ENCODE measurements around the gene ALKBH6. TPM values are rescaled to one million over a fixed set of nuclear protein-coding genes. Genes with fewer than 3 reads are reported as not detected.

ALKBH6 gene
- total and polyA plus RNA-seq, 3 donors from 2014 or later: 11.9 to 26.3 (median 22.8) TPM

DNA sequence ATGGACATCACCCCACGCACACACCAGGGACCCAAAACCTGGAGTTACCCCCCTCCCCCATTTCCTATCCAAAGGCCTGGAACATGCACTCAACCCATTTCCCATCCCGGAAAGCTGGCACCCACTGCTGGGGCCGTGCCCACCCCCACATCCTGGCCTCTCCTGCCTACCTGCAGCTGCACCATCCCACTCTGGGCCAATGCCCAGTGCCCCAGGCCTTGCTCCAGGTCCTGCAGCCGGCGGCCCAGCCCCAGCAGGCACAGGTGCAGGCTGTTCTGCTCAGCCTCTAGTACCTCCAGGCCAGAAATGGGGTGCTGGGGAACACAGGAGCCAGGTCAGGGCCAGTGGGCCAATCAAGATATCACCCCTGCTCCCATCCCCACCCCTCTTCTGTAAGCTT is 7.1 kb downstream of the ALKBH6 start:
- H3K4me3 ChIP-seq: no peak overlapping the region
- no peak overlapping the region for H3K27ac ChIP-seq
- no peaks in the 10 kb centered on the region for H3K9me3 ChIP-seq
- H3K27me3 ChIP-seq: no peaks in the 10 kb centered on the region
- intact Hi-C loops (cut with DNase I; ENCODE audit: low total_unique reads): no loop called here
- DNase-seq: no peak
- TF ChIP-seq POLR2A (IDR thresholded peaks at IDR 0.05): no peak
- TF ChIP-seq, protein P1, sequence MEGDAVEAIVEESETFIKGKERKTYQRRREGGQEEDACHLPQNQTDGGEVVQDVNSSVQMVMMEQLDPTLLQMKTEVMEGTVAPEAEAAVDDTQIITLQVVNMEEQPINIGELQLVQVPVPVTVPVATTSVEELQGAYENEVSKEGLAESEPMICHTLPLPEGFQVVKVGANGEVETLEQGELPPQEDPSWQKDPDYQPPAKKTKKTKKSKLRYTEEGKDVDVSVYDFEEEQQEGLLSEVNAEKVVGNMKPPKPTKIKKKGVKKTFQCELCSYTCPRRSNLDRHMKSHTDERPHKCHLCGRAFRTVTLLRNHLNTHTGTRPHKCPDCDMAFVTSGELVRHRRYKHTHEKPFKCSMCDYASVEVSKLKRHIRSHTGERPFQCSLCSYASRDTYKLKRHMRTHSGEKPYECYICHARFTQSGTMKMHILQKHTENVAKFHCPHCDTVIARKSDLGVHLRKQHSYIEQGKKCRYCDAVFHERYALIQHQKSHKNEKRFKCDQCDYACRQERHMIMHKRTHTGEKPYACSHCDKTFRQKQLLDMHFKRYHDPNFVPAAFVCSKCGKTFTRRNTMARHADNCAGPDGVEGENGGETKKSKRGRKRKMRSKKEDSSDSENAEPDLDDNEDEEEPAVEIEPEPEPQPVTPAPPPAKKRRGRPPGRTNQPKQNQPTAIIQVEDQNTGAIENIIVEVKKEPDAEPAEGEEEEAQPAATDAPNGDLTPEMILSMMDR (IDR thresholded peaks at IDR 0.05): no peak
- WGBS, 2 donors: 94 to 100% methylated on average over 2 to 5 of the region's 5 CpGs
- peaks cover 9% of the 10 kb centered on the region for H3K4me1 ChIP-seq
- no peaks in the 10 kb centered on the region for H3K36me3 ChIP-seq (ENCODE audit: low read depth, missing control alignments)

DNA sequence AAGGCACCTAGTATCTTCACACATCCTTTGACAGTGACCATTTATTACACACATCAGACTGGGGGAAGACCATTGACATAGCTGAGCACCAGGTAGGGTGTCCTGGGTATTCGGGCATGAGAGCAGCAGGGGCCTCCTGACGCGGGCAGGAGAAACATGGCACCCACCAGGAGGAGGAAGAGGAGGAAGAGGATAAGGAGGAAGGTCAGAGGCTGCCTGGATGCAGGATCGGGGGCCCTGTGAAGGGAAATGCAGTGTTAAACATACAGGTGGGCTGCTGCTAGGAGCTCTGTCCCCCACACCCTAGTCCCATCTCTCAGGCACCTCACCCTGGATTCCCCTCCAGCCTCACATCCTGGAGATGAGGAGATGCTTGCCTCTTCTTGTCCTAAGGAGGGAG is 10.7 kb downstream of the ALKBH6 start:
- H3K27me3 ChIP-seq: no peaks in the 10 kb centered on the region
- H3K36me3 ChIP-seq (ENCODE audit: low read depth, missing control alignments): no peaks in the 10 kb centered on the region
- H3K4me3 ChIP-seq: no peak overlapping the region
- TF ChIP-seq POLR2A (IDR thresholded peaks at IDR 0.05): no peak
- TF ChIP-seq, protein P1 (IDR thresholded peaks at IDR 0.05): no peak
- 91 to 92% methylated on average over 4 of the region's 4 CpGs for WGBS, 2 donors
- no peaks in the 10 kb centered on the region for H3K4me1 ChIP-seq
- H3K9me3 ChIP-seq: no peaks in the 10 kb centered on the region
- no peak for DNase-seq
- H3K27ac ChIP-seq: no peak overlapping the region
- intact Hi-C loops (cut with DNase I; ENCODE audit: low total_unique reads): no loop called here

DNA sequence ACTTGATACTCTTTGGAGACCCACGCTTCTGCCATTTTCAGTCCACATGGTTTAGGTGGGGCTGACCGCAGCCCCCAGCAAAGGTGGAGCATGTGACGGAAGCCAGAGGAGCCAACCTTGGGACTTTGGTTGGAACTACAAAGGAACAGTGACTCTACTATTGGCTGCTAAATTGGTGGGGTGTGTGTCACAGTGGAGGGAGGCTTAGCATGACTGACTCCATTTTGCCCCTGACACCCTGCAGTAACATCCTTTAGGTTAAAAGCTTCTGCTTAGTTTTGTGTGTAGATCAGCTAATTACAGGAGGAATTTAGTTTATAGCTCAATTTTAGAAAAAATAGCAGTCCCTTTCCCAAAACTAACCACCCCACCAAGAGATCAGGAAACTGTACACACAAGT is 12.4 kb downstream of the ALKBH6 start:
- H3K9me3 ChIP-seq: no peaks in the 10 kb centered on the region
- no peaks in the 10 kb centered on the region for H3K36me3 ChIP-seq (ENCODE audit: low read depth, missing control alignments)
- H3K4me3 ChIP-seq: no peak overlapping the region
- no peak for TF ChIP-seq POLR2A (IDR thresholded peaks at IDR 0.05)
- TF ChIP-seq, protein P1 (IDR thresholded peaks at IDR 0.05): no peak
- intact Hi-C loops (cut with DNase I; ENCODE audit: low total_unique reads): no loop called here
- H3K4me1 ChIP-seq: peaks cover under 1% of the 10 kb centered on the region
- DNase-seq: no peak
- no peaks in the 10 kb centered on the region for H3K27me3 ChIP-seq
- H3K27ac ChIP-seq: no peak overlapping the region
- WGBS, 2 donors: 97 to 98% methylated on average over 3 of the region's 3 CpGs

DNA sequence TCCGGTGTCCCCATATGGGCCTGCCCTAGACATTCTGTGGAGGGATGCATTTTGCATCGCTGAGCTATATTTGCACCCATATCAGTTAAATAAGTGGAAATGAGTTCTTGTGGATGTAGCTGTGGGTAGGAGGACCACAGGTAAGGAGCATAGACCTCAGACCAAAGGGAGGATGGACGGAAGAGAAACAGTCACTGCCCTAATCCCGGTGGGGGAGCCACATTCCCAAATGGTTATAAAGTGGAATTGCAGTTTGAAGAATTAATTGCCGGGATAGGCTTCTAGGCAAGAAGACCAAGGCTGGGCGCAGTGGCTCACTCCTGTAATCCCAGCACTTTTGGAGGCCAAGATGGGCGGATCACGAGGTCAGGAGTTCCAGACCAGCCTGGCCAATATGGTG is 17.2 kb downstream of the ALKBH6 start:
- no peak for DNase-seq
- WGBS, 2 donors: 82 to 90% methylated on average over 8 of the region's 8 CpGs
- intact Hi-C loops (cut with DNase I; ENCODE audit: low total_unique reads): no loop called here
- Histone ChIP-seq H3K9me3 (no peaks in the 10 kb centered on the region), H3K36me3 (ENCODE audit: low read depth, missing control alignments) (no peaks in the 10 kb centered on the region), H3K4me1 (peaks cover 13% of the 10 kb centered on the region), H3K27me3 (no peaks in the 10 kb centered on the region), H3K4me3 (no peak overlapping the region), H3K27ac (no peak overlapping the region)
- TF ChIP-seq, protein P1 (IDR thresholded peaks at IDR 0.05): no peak
- TF ChIP-seq POLR2A (IDR thresholded peaks at IDR 0.05): no peak
